Right renal cortex interstitium (tissue), 3 donors: ENCODE measurements around the gene JAKMIP1. TPM values are rescaled to one million over a fixed set of nuclear protein-coding genes. Genes with fewer than 3 reads are reported as not detected.

Source experiments
- DNase-seq, 3 donors: peaks; one replicate each; pipeline ENCODE4 v3.0.0-alpha.2; 2013; ENCODE audit warnings: low read depth in 3 of 3, low spot score in 2 of 3
- polyA plus RNA-seq, 3 donors: library from polyadenylated mRNA; unstranded; fragments of 120-200 nt; gene quantifications; one replicate each; pipeline ENCODE4 v1.2.1, GENCODE V29; 2013; ENCODE audit not compliant: insufficient read length in 3 of 3

The JAKMIP1 gene
- polyA plus RNA-seq, 3 donors, result 0.10 to 0.12 (median 0.10) TPM

- no peak for DNase-seq
Observed at GRCh38 chr4:6123116-6123515, 77.2 kb downstream of the JAKMIP1 start.

GRCh38 chr4:6122496-6122895 is 77.9 kb downstream of the JAKMIP1 start:
- no peak for DNase-seq

GRCh38 chr4:6121941-6122340 is 78.4 kb downstream of the JAKMIP1 start:
- no peak for DNase-seq

- DNase-seq, result no peak
Observed at GRCh38 chr4:6121276-6121850, 79.0 kb downstream of the JAKMIP1 start.

GRCh38 chr4:6120361-6120760 is 80.0 kb downstream of the JAKMIP1 start:
- no peak for DNase-seq

- no peak for DNase-seq
Observed at GRCh38 chr4:6119507-6120020, 80.8 kb downstream of the JAKMIP1 start.

GRCh38 chr4:6118201-6118600 is 82.1 kb downstream of the JAKMIP1 start:
- DNase-seq, result no peak

- DNase-seq, result no peak
Observed at GRCh38 chr4:6116696-6117285, 83.6 kb downstream of the JAKMIP1 start.

- no peak for DNase-seq
Observed at GRCh38 chr4:6115746-6116586, 84.4 kb downstream of the JAKMIP1 start.

- DNase-seq, result no peak
Observed at GRCh38 chr4:6115342-6115741, 85.0 kb downstream of the JAKMIP1 start.

- no peak for DNase-seq
Observed at GRCh38 chr4:6114601-6115000, 85.7 kb downstream of the JAKMIP1 start.

- no peak for DNase-seq
Observed at GRCh38 chr4:6114181-6114580, 86.2 kb downstream of the JAKMIP1 start.

- DNase-seq, result no peak
Observed at GRCh38 chr4:6113641-6114040, 86.7 kb downstream of the JAKMIP1 start.

GRCh38 chr4:6112606-6113290 is 87.6 kb downstream of the JAKMIP1 start:
- DNase-seq, result no peak

- no peak for DNase-seq
Observed at GRCh38 chr4:6111354-6111960, 88.9 kb downstream of the JAKMIP1 start.

GRCh38 chr4:6110681-6111353 is 89.5 kb downstream of the JAKMIP1 start:
- no peak for DNase-seq

GRCh38 chr4:6109842-6110560 is 90.3 kb downstream of the JAKMIP1 start:
- DNase-seq, result no peak

GRCh38 chr4:6107886-6108285 is 92.5 kb downstream of the JAKMIP1 start:
- DNase-seq, result no peak

- no peak for DNase-seq
Observed at GRCh38 chr4:6107114-6107791, 93.1 kb downstream of the JAKMIP1 start.
